ENCODE data around the gene EIF4G3. TPM values are rescaled to one million over a fixed set of nuclear protein-coding genes. Genes with fewer than 3 reads are reported as not detected.

Gene EIF4G3
- polyA plus RNA-seq, 3 donors, result 5.1 to 34.2 (median 5.8) TPM

GRCh38 chr1:21161842-21162241, 14.9 kb downstream of the EIF4G3 start:
- Mint-ChIP-seq H3K9me3 (no peaks in the 10 kb centered on the region), H3K27ac (no peak overlapping the region), H3K36me3 (peaks cover 51 to 68% of the 10 kb centered on the region in 2 donors), H3K4me1 (peaks cover 29% of the 10 kb centered on the region), H3K4me3 (no peak overlapping the region), H3K27me3 (ENCODE audit: low read depth in 3 of 3) (no peaks in the 10 kb centered on the region)
- Histone ChIP-seq H3K4me2 (replicated peaks; ENCODE audit: extremely low read depth, low read length, poor library complexity, severe bottlenecking) (no peak overlapping the region), H3K27me3 (ENCODE audit: control insufficient read depth in 2 of 2, insufficient read depth in 2 of 2, low read length in 2 of 2) (no peaks in the 10 kb centered on the region), H3K27ac (ENCODE audit: low read depth in 1 of 2, low read length in 2 of 2) (no peak overlapping the region), H3K4me3 (replicated peaks in 1 of 3; ENCODE audit: low read depth in 2 of 3, low read length in 3 of 3) (no peak overlapping the region), H2AFZ (ENCODE audit: insufficient read depth, low read depth, low read length, poor library complexity, severe bottlenecking) (no peak overlapping the region), H3K9me3 (replicated peaks in 1 of 2; ENCODE audit: control insufficient read depth in 1 of 2, insufficient read depth in 1 of 2, low read length in 2 of 2) (no peaks in the 10 kb centered on the region), H3K4me1 (ENCODE audit: control insufficient read depth in 1 of 2, insufficient read depth in 2 of 2, low read length in 2 of 2) (peaks cover 8 to 17% of the 10 kb centered on the region in 2 donors), H4K20me1 (ENCODE audit: insufficient read depth, low read length) (peaks cover 61% of the 10 kb centered on the region), H3K79me2 (ENCODE audit: insufficient read depth, low read length) (peaks cover 89% of the 10 kb centered on the region), H3K36me3 (replicated peaks in 1 of 2; ENCODE audit: control insufficient read depth in 1 of 2, insufficient read depth in 2 of 2, low read length in 2 of 2) (peaks cover 15 to 64% of the 10 kb centered on the region in 2 donors), H3K9ac (ENCODE audit: insufficient read depth, low read length, poor library complexity, severe bottlenecking) (no peak overlapping the region)
- intact Hi-C loops (cut with micrococcal nuclease), result no loop called here
- no CpG with 5 or more reads among the region's 6 CpGs for WGBS (ENCODE audit: insufficient coverage)
- TF ChIP-seq CTCF (IDR thresholded peaks at IDR 0.05), result no peak
- no peak for DNase-seq

- H3K27ac ChIP-seq (ENCODE audit: low read depth in 1 of 2, low read length in 2 of 2), result no peak overlapping the region
- no peak overlapping the region for H3K9ac ChIP-seq (ENCODE audit: insufficient read depth, low read length, poor library complexity, severe bottlenecking)
- Mint-ChIP-seq H3K27ac (no peak overlapping the region), H3K4me1 (peaks cover 27% of the 10 kb centered on the region), H3K27me3 (ENCODE audit: low read depth in 3 of 3) (no peaks in the 10 kb centered on the region), H3K9me3 (no peaks in the 10 kb centered on the region), H3K4me3 (no peak overlapping the region), H3K36me3 (peaks cover 57 to 66% of the 10 kb centered on the region in 2 donors)
- H4K20me1 ChIP-seq (ENCODE audit: insufficient read depth, low read length), result peaks cover 66% of the 10 kb centered on the region
- intact Hi-C loops (cut with micrococcal nuclease), result no loop called here
- peaks cover 1 to 13% of the 10 kb centered on the region in 2 donors for H3K4me1 ChIP-seq (ENCODE audit: control insufficient read depth in 1 of 2, insufficient read depth in 2 of 2, low read length in 2 of 2)
- H3K79me2 ChIP-seq (ENCODE audit: insufficient read depth, low read length), result peaks cover 79% of the 10 kb centered on the region
- H3K36me3 ChIP-seq (replicated peaks in 1 of 2; ENCODE audit: control insufficient read depth in 1 of 2, insufficient read depth in 2 of 2, low read length in 2 of 2), result peaks cover 13 to 57% of the 10 kb centered on the region in 2 donors
- H3K27me3 ChIP-seq (ENCODE audit: control insufficient read depth in 2 of 2, insufficient read depth in 2 of 2, low read length in 2 of 2), result no peaks in the 10 kb centered on the region
- H2AFZ ChIP-seq (ENCODE audit: insufficient read depth, low read depth, low read length, poor library complexity, severe bottlenecking), result no peak overlapping the region
- no peaks in the 10 kb centered on the region for H3K9me3 ChIP-seq (replicated peaks in 1 of 2; ENCODE audit: control insufficient read depth in 1 of 2, insufficient read depth in 1 of 2, low read length in 2 of 2)
- WGBS (ENCODE audit: insufficient coverage), result no CpG with 5 or more reads among the region's 3 CpGs
- no peak for DNase-seq
- H3K4me3 ChIP-seq (replicated peaks in 1 of 3; ENCODE audit: low read depth in 2 of 3, low read length in 3 of 3), result no peak overlapping the region
- H3K4me2 ChIP-seq (replicated peaks; ENCODE audit: extremely low read depth, low read length, poor library complexity, severe bottlenecking), result no peak overlapping the region
- TF ChIP-seq CTCF (IDR thresholded peaks at IDR 0.05), result no peak
These were observed 16.4 kb downstream of the EIF4G3 start for GRCh38 chr1:21160263-21160796.
